Thyroid gland (tissue), 4 donors: ENCODE results near the gene NAA80. TPM values are rescaled to one million over a fixed set of nuclear protein-coding genes. Genes with fewer than 3 reads are reported as not detected.

Experiments
- DNase-seq, 2 donors: peaks; one replicate each; pipeline ENCODE4 v3.0.0-alpha.2; 2019
- H3K27ac ChIP-seq, 3 donors: fragments of 200-600 bp; sonication (generic); 1 replicate in 2 of 3; 2 replicates in 1 of 3; pipeline ENCODE4 v1.5.1; 2016 to 2019; ENCODE audit warnings: mild to moderate bottlenecking in 1 of 3, moderate library complexity in 1 of 3
- H3K27me3 ChIP-seq: fragments of 200-600 bp; sonication (generic); one replicate; pipeline ENCODE4 v1.5.1; 2019
- H3K36me3 ChIP-seq, 2 donors: fragments of 200-600 bp; sonication (generic); one replicate each; pipeline ENCODE4 v1.5.1; 2016 to 2019
- H3K4me1 ChIP-seq, 2 donors: fragments of 200-600 bp; sonication (generic); one replicate each; pipeline ENCODE4 v1.5.1; 2017 to 2019
- H3K4me3 ChIP-seq, 3 donors: fragments of 200-600 bp; sonication (generic); replicated peaks in 1 of 3; 1 replicate in 2 of 3; 2 replicates in 1 of 3; pipeline ENCODE4 v1.5.1; 2016; ENCODE audit warnings: mild to moderate bottlenecking in 1 of 3
- H3K9me3 ChIP-seq: fragments of 200-600 bp; sonication (generic); one replicate; pipeline ENCODE4 v1.5.1; 2017
- POLR2A ChIP-seq, 2 donors: fragments of 450-650 bp; IDR thresholded peaks; one replicate each; pipeline ENCODE4 v1.6.1; 2017; ENCODE audit warnings: antibody characterized with exemption in 2 of 2, mild to moderate bottlenecking in 2 of 2, moderate library complexity in 1 of 2
- WGBS, 2 donors: methylation state at CpG; one replicate each; pipeline ENCODE4 v1.1.5; 2017; 5-methylcytosine and 5-hydroxymethylcytosine counted together
- intact Hi-C: fragments of 100-400 bp; cut with DNase I; formaldehyde crosslinking; loops from one replicate; pipeline ENCODE4 v1.15.1; 2023
- total RNA-seq, 4 donors: library from RNA; depleted of rRNA; stranded (reverse); fragments of >200 nt; gene quantifications; one replicate each; pipeline ENCODE4 v1.2.3, GENCODE V29; 2016
- TF ChIP-seq, protein P1 (sequence below), 6 experiments: fragments of 200-600 bp in 3 of 6; fragments of 450-650 bp in 3 of 6; sonication (generic) in 3 of 6; IDR thresholded peaks; one replicate each; pipeline ENCODE4 v1.5.1; 2016 to 2019; ENCODE audit warnings: antibody characterized with exemption in 6 of 6, mild to moderate bottlenecking in 2 of 6, inconsistent platforms in 1 of 6, moderate library complexity in 1 of 6

The NAA80 gene
- total RNA-seq, 4 donors from 2014 or later = 6.9 to 15.2 (median 10.8) TPM

DNA sequence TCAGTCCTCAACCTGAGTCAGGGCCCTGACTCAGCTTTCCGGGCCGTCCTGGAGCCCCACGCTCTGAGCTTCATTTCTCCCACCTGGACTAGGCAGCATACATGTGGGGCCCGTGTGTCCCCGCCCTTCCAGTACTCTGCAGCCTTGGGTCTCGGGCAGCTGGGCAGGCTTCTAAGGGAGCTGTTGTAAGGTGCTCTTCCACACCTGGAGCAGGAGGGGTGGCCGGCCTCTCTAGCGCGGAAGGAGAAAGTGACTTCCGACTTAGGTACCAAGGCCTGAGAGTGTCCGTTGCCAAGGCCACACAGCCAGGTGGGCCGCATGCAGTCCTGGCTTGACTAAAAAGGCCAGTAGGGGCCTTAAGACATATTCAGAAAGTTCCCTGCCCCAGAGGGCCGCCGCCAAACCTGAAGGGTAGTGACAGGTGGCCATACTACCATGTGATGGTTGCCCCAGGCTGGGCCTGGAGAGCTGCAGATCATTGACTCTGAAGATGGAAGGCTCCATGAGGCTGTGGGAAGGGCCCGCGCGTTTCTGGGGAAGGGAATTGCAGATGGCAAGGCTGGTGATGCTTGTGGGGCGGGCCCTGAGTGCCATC lies 39.7 kb downstream of the NAA80 start:
- intact Hi-C loops = no loop called here
- DNase-seq = no peak
- peaks cover 29 to 45% of the 10 kb centered on the region in 2 donors for H3K4me1 ChIP-seq

DNA sequence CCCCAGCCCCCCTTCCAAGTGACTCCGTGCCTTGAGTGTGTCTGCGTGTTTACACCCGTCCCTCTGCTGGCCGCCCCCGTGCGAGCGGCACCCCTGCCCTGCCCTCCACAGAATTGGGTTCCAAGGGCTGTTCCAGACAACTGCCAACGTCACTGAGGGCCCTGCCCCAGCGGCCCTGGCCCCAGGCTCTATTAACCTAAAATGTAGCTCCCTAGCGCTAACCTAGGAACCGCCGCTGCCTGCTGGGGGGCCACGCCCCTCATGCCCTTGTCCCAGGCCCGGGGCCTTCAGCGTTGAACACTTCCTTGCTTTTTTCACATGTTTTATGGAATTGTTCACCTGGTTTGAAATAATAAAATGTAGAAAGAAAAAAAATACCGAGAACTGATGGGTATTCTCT lies 40.2 kb downstream of the NAA80 start:
- Histone ChIP-seq H3K4me3 (no peak overlapping the region), H3K27me3 (no peaks in the 10 kb centered on the region), H3K4me1 (peaks cover 23 to 43% of the 10 kb centered on the region in 2 donors), H3K36me3 (peaks cover 26 to 31% of the 10 kb centered on the region in 2 donors), H3K9me3 (no peaks in the 10 kb centered on the region), H3K27ac (peak overlapping the region in 1 of 3 donors; percentile 99)
- DNase-seq = no peak
- no peak for TF ChIP-seq POLR2A (IDR thresholded peaks at IDR 0.05)
- TF ChIP-seq, protein P1, sequence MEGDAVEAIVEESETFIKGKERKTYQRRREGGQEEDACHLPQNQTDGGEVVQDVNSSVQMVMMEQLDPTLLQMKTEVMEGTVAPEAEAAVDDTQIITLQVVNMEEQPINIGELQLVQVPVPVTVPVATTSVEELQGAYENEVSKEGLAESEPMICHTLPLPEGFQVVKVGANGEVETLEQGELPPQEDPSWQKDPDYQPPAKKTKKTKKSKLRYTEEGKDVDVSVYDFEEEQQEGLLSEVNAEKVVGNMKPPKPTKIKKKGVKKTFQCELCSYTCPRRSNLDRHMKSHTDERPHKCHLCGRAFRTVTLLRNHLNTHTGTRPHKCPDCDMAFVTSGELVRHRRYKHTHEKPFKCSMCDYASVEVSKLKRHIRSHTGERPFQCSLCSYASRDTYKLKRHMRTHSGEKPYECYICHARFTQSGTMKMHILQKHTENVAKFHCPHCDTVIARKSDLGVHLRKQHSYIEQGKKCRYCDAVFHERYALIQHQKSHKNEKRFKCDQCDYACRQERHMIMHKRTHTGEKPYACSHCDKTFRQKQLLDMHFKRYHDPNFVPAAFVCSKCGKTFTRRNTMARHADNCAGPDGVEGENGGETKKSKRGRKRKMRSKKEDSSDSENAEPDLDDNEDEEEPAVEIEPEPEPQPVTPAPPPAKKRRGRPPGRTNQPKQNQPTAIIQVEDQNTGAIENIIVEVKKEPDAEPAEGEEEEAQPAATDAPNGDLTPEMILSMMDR (IDR thresholded peaks at IDR 0.05) = no peak
- intact Hi-C loops = no loop called here
- 84 to 87% methylated on average over 15 to 16 of the region's 16 CpGs for WGBS, 2 donors

More for the DNA sequence above, 39.7 kb downstream of the NAA80 start:
- H3K9me3 ChIP-seq = no peaks in the 10 kb centered on the region
- peak overlapping the region in 1 of 3 donors; percentile 72 for H3K4me3 ChIP-seq
- no peaks in the 10 kb centered on the region for H3K27me3 ChIP-seq
- TF ChIP-seq, protein P1 (IDR thresholded peaks at IDR 0.05) = no peak
- no peak for TF ChIP-seq POLR2A (IDR thresholded peaks at IDR 0.05)
- WGBS, 2 donors = 65 to 80% methylated on average over 5 to 12 of the region's 18 CpGs
- peak overlapping the region in 2 of 3 donors; percentile 99 for H3K27ac ChIP-seq
- peaks cover 26 to 27% of the 10 kb centered on the region in 2 donors for H3K36me3 ChIP-seq

DNA sequence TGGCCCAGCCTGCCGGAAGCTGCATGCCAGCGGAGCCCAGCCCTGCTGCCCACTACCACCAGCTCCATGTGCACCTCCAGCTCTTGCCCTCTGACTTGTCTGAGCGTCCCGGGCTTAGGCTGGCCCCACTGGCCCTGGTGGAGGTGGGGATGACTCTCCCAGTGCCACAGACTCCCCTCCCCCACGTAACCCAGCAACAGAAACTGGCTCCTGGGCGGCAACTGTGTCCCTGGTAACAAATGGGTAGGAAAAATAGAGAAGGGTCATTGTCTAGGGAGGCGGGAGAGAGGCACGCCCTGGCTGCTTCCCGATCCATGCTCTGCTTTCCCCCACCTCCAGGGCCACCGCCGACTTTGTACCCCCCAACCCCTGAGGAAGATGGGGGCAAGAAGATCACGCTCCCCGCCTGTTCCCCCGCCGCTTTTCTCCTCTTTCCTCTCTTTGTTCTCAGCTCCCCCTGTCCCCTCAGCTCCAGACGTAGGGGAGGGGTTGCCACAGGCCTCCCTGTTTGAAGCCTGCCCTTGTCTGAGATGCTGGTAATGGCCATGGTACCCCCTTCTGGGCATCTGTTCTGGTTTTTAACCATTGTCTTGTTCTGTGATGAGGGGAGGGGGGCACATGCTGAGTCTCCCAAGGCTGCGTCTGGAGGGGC lies 41.0 kb downstream of the NAA80 start:
- H3K4me1 ChIP-seq = peaks cover 20 to 41% of the 10 kb centered on the region in 2 donors
- DNase-seq = no peak
- H3K9me3 ChIP-seq = no peaks in the 10 kb centered on the region
- H3K36me3 ChIP-seq = peaks cover 27 to 33% of the 10 kb centered on the region in 2 donors
- TF ChIP-seq, protein P1 (IDR thresholded peaks at IDR 0.05) = no peak
- TF ChIP-seq POLR2A (IDR thresholded peaks at IDR 0.05) = no peak
- no peaks in the 10 kb centered on the region for H3K27me3 ChIP-seq
- 72 to 84% methylated on average over 15 to 16 of the region's 17 CpGs for WGBS, 2 donors
- H3K4me3 ChIP-seq = no peak overlapping the region
- peak overlapping the region in 1 of 3 donors; percentile 99 for H3K27ac ChIP-seq
- intact Hi-C loops = no loop called here

DNA sequence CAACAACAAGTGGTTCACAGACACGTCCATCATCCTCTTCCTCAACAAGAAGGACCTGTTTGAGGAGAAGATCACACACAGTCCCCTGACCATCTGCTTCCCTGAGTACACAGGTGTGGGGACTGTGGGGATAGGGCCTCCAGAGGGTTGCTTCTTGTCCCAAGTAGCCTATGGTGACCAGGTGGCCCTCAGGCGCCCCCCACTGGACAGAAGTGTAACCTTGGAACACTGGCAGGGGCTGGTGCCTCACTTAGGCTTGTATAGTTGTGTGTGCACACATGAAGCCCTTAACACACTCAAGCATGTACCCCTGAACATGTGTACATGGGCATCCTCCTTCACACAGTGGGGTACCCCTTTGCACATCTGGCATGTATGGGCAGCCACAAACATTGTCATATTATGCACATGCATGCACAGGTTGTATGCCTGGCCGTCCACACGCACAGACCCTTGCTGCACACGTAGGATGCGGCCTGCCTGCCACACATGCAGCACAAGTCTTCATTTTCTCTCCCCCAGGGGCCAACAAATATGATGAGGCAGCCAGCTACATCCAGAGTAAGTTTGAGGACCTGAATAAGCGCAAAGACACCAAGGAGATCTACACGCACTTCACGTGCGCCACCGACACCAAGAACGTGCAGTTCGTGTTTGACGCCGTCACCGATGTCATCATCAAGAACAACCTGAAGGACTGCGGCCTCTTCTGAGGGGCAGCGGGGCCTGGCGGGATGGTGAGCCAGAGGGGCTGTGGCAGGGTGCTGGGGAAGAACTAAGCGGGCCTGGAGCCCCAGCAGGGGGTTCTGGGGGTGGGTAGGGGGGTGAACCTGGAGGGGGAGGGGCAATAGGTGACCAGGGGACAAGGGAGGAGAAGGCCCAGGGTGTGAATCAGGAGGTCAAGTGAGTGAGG lies 42.0 kb downstream of the NAA80 start:
- H3K4me3 ChIP-seq = no peak overlapping the region
- H3K4me1 ChIP-seq = peaks cover 20 to 41% of the 10 kb centered on the region in 2 donors
- peak overlapping the region in 1 of 3 donors; percentile 99 for H3K27ac ChIP-seq
- intact Hi-C loops = no loop called here
- WGBS, 2 donors = 90 to 94% methylated on average over 19 to 20 of the region's 20 CpGs
- peaks cover 34 to 42% of the 10 kb centered on the region in 2 donors for H3K36me3 ChIP-seq
- DNase-seq = peak in 1 of 2 donors; percentile 36
- TF ChIP-seq, protein P1 (IDR thresholded peaks at IDR 0.05) = peak in 4 of 6 experiments; percentile 18 to 49 (median 34)
- TF ChIP-seq POLR2A (IDR thresholded peaks at IDR 0.05) = no peak
- H3K27me3 ChIP-seq = no peaks in the 10 kb centered on the region
- H3K9me3 ChIP-seq = no peaks in the 10 kb centered on the region
